Endothelial cell of umbilical vein (primary cell): ENCODE results near the gene PPP2R2D.

Experiments used
- CTCF ChIP-seq, 2 donors: IDR thresholded peaks; 1 replicate in 1 of 2; 2 replicates in 1 of 2; pipeline ENCODE4 v1.5.1; 2011; ENCODE audit warnings: low read length in 2 of 2, mild to moderate bottlenecking in 2 of 2, moderate library complexity in 2 of 2, control low read depth in 1 of 2, inconsistent platforms in 1 of 2, low read depth in 1 of 2; ENCODE audit not compliant: insufficient read depth in 1 of 2; ENCODE audit errors: extremely low read depth in 1 of 2
- EZH2 ChIP-seq: IDR thresholded peaks from 2 replicates; pipeline ENCODE4 v1.6.1; 2012; ENCODE audit warnings: borderline replicate concordance, low read depth, mild to moderate bottlenecking, moderate library complexity, low read length, inconsistent platforms; ENCODE audit not compliant: severe bottlenecking
- FOS ChIP-seq: IDR thresholded peaks from 2 replicates; pipeline ENCODE4 v1.6.1; 2011; ENCODE audit warnings: mild to moderate bottlenecking, low read length, moderate library complexity, borderline replicate concordance; ENCODE audit not compliant: insufficient read depth
- JUN ChIP-seq: IDR thresholded peaks from 2 replicates; pipeline ENCODE4 v1.6.1; 2011; ENCODE audit warnings: borderline replicate concordance, low read depth; ENCODE audit not compliant: insufficient read length, insufficient read depth
- MAX ChIP-seq: IDR thresholded peaks from 2 replicates; pipeline ENCODE4 v1.6.1; 2011; ENCODE audit not compliant: insufficient read depth, insufficient read length
- MYC ChIP-seq: IDR thresholded peaks from one replicate; pipeline ENCODE4 v1.6.1; 2011; ENCODE audit warnings: mild to moderate bottlenecking, low read depth, low read length
- POLR2A ChIP-seq: IDR thresholded peaks from 2 replicates; pipeline ENCODE4 v1.6.1; 2012; ENCODE audit warnings: low read depth, mild to moderate bottlenecking, control low read depth, low read length
- POLR2AphosphoS5 ChIP-seq: IDR thresholded peaks from 2 replicates; pipeline ENCODE4 v1.6.1; 2012; ENCODE audit warnings: low read depth, mild to moderate bottlenecking, control low read depth, low read length, moderate library complexity; ENCODE audit not compliant: insufficient read depth

GRCh38 chr10:131991726-131992125, 90.9 kb downstream of the PPP2R2D start:
- TF ChIP-seq POLR2A: no peak
- no peak for TF ChIP-seq MAX
- TF ChIP-seq POLR2AphosphoS5: no peak
- no peak for TF ChIP-seq CTCF (IDR thresholded peaks at IDR 0.05; ENCODE audit: extremely low read depth in 1 of 2, insufficient read depth in 1 of 2, low read depth in 1 of 2, low read length in 2 of 2)
- no peak for TF ChIP-seq EZH2
- no peak for TF ChIP-seq MYC
- TF ChIP-seq JUN: no peak
- TF ChIP-seq FOS: no peak
